ENCODE measurements around the gene PACSIN2. TPM values are rescaled to one million over a fixed set of nuclear protein-coding genes. Genes with fewer than 3 reads are reported as not detected.

PACSIN2 gene
- total and polyA plus RNA-seq, 2 experiments from 2014 or later: 23.5 to 57.3 TPM

GRCh38 chr22:42996646-42997365, 18.1 kb downstream of the PACSIN2 start:
- TF ChIP-seq NANOG (IDR thresholded peaks at IDR 0.05; ENCODE audit: borderline replicate concordance) (no peak), STAT1 (IDR thresholded peaks at IDR 0.05; ENCODE audit: unreplicated experiment) (no peak), ZNF114 (CRISPR knock-in tag; IDR thresholded peaks at IDR 0.05) (no peak), CTCF (conservative IDR thresholded peaks at IDR 0.05; ENCODE audit: low read depth in 2 of 2) (no peak), POLR2AphosphoS5 (IDR thresholded peaks at IDR 0.05; ENCODE audit: low read depth) (no peak), ETS1 (IDR thresholded peaks at IDR 0.05) (no peak), EZH2 (IDR thresholded peaks at IDR 0.05; ENCODE audit: low read depth, unreplicated experiment) (no peak), ZNF462 (CRISPR knock-in tag; IDR thresholded peaks at IDR 0.05) (no peak), JUNB (IDR thresholded peaks at IDR 0.05; ENCODE audit: unreplicated experiment) (no peak), ZNF331 (CRISPR knock-in tag; IDR thresholded peaks at IDR 0.05; ENCODE audit: low read depth) (no peak), CREB1 (CRISPR knock-in tag; IDR thresholded peaks at IDR 0.05; ENCODE audit: low read depth) (no peak), REST (IDR thresholded peaks at IDR 0.05; ENCODE audit: unreplicated experiment) (no peak), EZH2phosphoT487 (IDR thresholded peaks at IDR 0.05; ENCODE audit: unreplicated experiment) (no peak)
- H3K4me1 ChIP-seq (ENCODE audit: insufficient read depth): peaks cover 40% of the 10 kb centered on the region
- H3K4me1 Mint-ChIP-seq: peaks cover 36% of the 10 kb centered on the region
- H2AFZ ChIP-seq: no peak overlapping the region
- H3K27me3 ChIP-seq (ENCODE audit: insufficient read depth): no peaks in the 10 kb centered on the region
- peaks cover 100% of the 10 kb centered on the region for H3K79me2 ChIP-seq (replicated peaks; ENCODE audit: insufficient read depth)
- H3K4me3 Mint-ChIP-seq: no peak overlapping the region
- no peak overlapping the region for H3K4me3 ChIP-seq
- H3K4me2 ChIP-seq: no peak overlapping the region
- no peak for DNase-seq (ENCODE audit: low spot score)
- H3K9me3 Mint-ChIP-seq: peaks cover 14% of the 10 kb centered on the region
- peaks cover 8% of the 10 kb centered on the region for H3K27me3 Mint-ChIP-seq (ENCODE audit: insufficient read depth, low read depth, poor library complexity)
- H3K9me2 ChIP-seq (ENCODE audit: insufficient read depth): 0 out of 2 replicates have a peak, but pooled peaks cover 3% of the 10 kb centered on the region
- H3F3A ChIP-seq (replicated peaks; ENCODE audit: low read depth): no peaks in the 10 kb centered on the region
- ATAC-seq: no peak
- peaks cover 63% of the 10 kb centered on the region for H4K20me1 ChIP-seq (replicated peaks; ENCODE audit: insufficient read depth)
- peaks cover 20% of the 10 kb centered on the region for H3K36me3 Mint-ChIP-seq (ENCODE audit: low read depth)
- H3K27ac ChIP-seq (ENCODE audit: low read depth): 0 out of 2 replicates have a peak overlapping the region, but pooled peaks have one; percentile 63
- H3K27ac Mint-ChIP-seq: no peak overlapping the region
- H3K36me3 ChIP-seq (ENCODE audit: insufficient read depth): no peaks in the 10 kb centered on the region

Data from GM23338 (cell line).